Ascending aorta (tissue), 2 donors: Measurements from ENCODE around the gene ATP6V0A1. TPM values are rescaled to one million over a fixed set of nuclear protein-coding genes. Genes with fewer than 3 reads are reported as not detected.

Source experiments
- DNase-seq, 2 donors: peaks; one replicate each; pipeline ENCODE4 v3.0.0-alpha.2; 2019; ENCODE audit warnings: low spot score in 2 of 2
- H3K27ac ChIP-seq, 2 donors: fragments of 200-600 bp; sonication (generic); one replicate each; pipeline ENCODE4 v1.5.1; 2016 to 2017; ENCODE audit warnings: mild to moderate bottlenecking in 1 of 2
- H3K27me3 ChIP-seq: fragments of 200-600 bp; sonication (generic); one replicate; pipeline ENCODE4 v1.5.1; 2017
- H3K36me3 ChIP-seq, 2 donors: fragments of 200-600 bp; sonication (generic); one replicate each; pipeline ENCODE4 v1.5.1; 2016
- H3K4me1 ChIP-seq, 2 donors: fragments of 200-600 bp; sonication (generic); one replicate each; pipeline ENCODE4 v1.5.1; 2016 to 2017; ENCODE audit warnings: mild to moderate bottlenecking in 1 of 2
- H3K4me3 ChIP-seq, 2 donors: fragments of 200-600 bp; sonication (generic); one replicate each; pipeline ENCODE4 v1.5.1; 2016 to 2017; ENCODE audit warnings: mild to moderate bottlenecking in 1 of 2
- H3K9me3 ChIP-seq, 2 donors: fragments of 200-600 bp; sonication (generic); one replicate each; pipeline ENCODE4 v1.5.1; 2016
- intact Hi-C: fragments of 100-400 bp; cut with DNase I; formaldehyde crosslinking; loops from one replicate; pipeline ENCODE4 v1.15.1; 2023
- total RNA-seq: library from RNA; depleted of rRNA; stranded (reverse); fragments of >200 nt; gene quantifications from one replicate; pipeline ENCODE4 v1.1.0, GENCODE V29; 2016
- TF ChIP-seq, protein P1 (sequence below), 3 experiments: fragments of 200-600 bp in 2 of 3; fragments of 450-650 bp in 1 of 3; sonication (generic) in 2 of 3; IDR thresholded peaks; one replicate each; pipeline ENCODE4 v1.5.1; 2016 to 2019; ENCODE audit warnings: antibody characterized with exemption in 3 of 3, mild to moderate bottlenecking in 1 of 3, moderate library complexity in 1 of 3

ATP6V0A1 gene
- total RNA-seq, 1 donor from 2014 or later: 59.0 TPM

DNA sequence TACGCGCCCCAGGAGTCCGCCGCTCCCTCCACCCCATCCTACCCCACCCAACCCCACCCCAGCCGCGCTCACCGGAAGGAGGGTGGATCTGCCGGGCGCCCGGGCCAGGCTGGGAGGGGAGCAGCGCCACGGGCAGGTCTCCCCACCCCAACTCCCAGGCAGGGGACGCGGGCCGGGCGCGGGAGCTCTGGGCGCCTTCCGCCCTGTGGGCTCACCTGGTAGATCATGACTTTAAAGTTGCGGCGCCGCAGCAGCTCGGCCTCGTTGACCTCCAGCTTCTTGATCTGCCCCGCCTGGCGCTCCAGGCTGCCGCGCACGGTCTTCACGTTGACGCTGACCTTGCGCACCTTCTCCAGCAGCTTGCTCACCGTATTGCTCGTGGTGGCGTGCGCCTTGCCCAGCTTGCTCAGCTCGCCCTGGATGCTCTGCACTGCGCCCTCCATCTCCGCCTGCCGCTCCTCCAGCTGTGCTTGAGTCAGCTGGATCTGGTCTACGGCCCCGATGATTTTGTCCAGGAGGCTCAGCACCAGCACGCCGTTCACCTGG, 36.2 kb upstream of the ATP6V0A1 start:
- H3K9me3 ChIP-seq: no peaks in the 10 kb centered on the region
- H3K27ac ChIP-seq: peak overlapping the region; percentile 99 to 100
- peak overlapping the region; percentile 92 to 100 for H3K4me3 ChIP-seq
- TF ChIP-seq, protein P1, sequence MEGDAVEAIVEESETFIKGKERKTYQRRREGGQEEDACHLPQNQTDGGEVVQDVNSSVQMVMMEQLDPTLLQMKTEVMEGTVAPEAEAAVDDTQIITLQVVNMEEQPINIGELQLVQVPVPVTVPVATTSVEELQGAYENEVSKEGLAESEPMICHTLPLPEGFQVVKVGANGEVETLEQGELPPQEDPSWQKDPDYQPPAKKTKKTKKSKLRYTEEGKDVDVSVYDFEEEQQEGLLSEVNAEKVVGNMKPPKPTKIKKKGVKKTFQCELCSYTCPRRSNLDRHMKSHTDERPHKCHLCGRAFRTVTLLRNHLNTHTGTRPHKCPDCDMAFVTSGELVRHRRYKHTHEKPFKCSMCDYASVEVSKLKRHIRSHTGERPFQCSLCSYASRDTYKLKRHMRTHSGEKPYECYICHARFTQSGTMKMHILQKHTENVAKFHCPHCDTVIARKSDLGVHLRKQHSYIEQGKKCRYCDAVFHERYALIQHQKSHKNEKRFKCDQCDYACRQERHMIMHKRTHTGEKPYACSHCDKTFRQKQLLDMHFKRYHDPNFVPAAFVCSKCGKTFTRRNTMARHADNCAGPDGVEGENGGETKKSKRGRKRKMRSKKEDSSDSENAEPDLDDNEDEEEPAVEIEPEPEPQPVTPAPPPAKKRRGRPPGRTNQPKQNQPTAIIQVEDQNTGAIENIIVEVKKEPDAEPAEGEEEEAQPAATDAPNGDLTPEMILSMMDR (IDR thresholded peaks at IDR 0.05): no peak
- intact Hi-C loops: loop anchor here (2.0 to 5.0 kb wide), 4 partner anchors 36 to 254 kb away; partner anchors contain the start of genes ATP6V0A1, NAGLU and PLEKHH3
- H3K27me3 ChIP-seq: no peaks in the 10 kb centered on the region
- H3K36me3 ChIP-seq: peaks cover 0 to 4% of the 10 kb centered on the region in 2 donors
- H3K4me1 ChIP-seq: peaks cover 10 to 34% of the 10 kb centered on the region in 2 donors
- no peak for DNase-seq

DNA sequence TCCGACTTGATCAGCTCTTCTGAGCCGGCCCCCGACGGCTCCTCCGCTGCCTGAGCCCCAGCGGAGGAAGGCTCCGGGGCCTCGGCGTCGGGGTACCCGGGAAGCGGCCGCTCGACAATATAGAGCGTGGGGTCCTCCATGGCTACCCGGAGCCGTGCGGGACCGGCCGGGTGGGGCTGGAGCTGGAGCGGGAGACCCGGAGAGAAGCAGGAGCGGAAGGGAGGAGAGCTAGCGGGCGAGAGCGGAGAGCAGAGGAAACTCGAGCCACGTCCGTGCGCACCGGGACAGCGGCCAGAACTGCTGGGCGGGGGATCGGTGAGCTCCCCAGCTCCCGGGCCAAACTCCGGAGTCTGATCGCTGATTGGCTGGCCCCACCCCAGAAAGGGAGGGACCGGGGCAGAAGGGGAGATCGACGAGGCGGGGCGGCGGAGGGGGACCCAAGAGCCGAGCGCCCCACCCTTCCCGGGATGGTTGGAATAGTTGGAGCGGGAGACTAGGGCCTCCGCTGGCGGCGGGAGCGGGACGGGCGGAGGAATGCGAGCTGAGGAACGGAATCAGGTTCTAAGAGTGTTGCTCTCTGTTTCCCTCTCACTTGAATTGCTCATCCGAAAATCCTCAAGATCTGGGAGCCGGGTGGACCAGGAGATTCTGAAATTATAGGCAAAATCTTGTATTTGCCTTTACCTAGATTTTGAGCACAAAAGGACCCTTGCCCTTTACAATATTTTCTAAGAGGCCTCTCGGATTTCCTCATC, 35.5 kb upstream of the ATP6V0A1 start, which contains the start of gene CAVIN1:
TSS of gene CAVIN1 (minus strand) at position 299 of the 755 bp plus-strand sequence. CDS start at position 140, 159 bp downstream.
- DNase-seq: peak; percentile 85 to 99
- peak within 1 kb of the TSS; percentile 92 to 100 for H3K4me3 ChIP-seq
- H3K9me3 ChIP-seq: no peaks in the 10 kb centered on the region
- no peaks in the 10 kb centered on the region for H3K36me3 ChIP-seq
- H3K4me1 ChIP-seq: peaks cover 10 to 32% of the 10 kb centered on the region in 2 donors
- H3K27ac ChIP-seq: peak within 1 kb of the TSS; percentile 99 to 100
- no peaks in the 10 kb centered on the region for H3K27me3 ChIP-seq
- intact Hi-C loops: loop anchor here (1.0 to 5.0 kb wide), 5 partner anchors 35 to 254 kb away; partner anchors contain the start of genes ATP6V0A1, NAGLU, PLEKHH3 and STAT3
- TF ChIP-seq, protein P1 (IDR thresholded peaks at IDR 0.05): no peak

DNA sequence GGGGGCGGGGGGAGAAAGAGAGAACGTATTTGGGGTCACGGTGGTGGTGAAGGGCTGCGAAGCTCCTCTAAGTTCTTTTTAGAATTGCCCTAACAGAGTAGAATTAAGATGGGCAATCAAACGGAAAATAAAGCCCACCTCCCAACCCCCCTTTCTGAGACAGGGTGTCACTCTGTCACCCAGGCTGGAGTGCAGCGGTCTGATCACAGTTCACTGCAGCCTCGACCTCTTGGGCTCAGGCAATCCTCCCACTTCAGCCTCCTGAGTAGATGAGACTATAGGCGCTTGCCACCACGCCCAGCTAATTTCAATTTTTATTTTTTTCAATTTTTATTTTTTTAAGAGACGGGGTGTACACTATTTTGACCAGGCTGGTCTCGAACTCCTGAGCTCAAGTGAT, 34.9 kb upstream of the ATP6V0A1 start:
- H3K4me3 ChIP-seq: peak overlapping the region; percentile 92 to 100
- intact Hi-C loops: loop anchor here (1.0 to 5.0 kb wide), 5 partner anchors 35 to 253 kb away; partner anchors contain the start of genes ATP6V0A1, NAGLU, PLEKHH3 and STAT3
- TF ChIP-seq, protein P1 (IDR thresholded peaks at IDR 0.05): no peak
- H3K4me1 ChIP-seq: peaks cover 10 to 32% of the 10 kb centered on the region in 2 donors
- H3K27me3 ChIP-seq: no peaks in the 10 kb centered on the region
- peak overlapping the region; percentile 99 to 100 for H3K27ac ChIP-seq
- no peaks in the 10 kb centered on the region for H3K9me3 ChIP-seq
- no peaks in the 10 kb centered on the region for H3K36me3 ChIP-seq
- no peak for DNase-seq

DNA sequence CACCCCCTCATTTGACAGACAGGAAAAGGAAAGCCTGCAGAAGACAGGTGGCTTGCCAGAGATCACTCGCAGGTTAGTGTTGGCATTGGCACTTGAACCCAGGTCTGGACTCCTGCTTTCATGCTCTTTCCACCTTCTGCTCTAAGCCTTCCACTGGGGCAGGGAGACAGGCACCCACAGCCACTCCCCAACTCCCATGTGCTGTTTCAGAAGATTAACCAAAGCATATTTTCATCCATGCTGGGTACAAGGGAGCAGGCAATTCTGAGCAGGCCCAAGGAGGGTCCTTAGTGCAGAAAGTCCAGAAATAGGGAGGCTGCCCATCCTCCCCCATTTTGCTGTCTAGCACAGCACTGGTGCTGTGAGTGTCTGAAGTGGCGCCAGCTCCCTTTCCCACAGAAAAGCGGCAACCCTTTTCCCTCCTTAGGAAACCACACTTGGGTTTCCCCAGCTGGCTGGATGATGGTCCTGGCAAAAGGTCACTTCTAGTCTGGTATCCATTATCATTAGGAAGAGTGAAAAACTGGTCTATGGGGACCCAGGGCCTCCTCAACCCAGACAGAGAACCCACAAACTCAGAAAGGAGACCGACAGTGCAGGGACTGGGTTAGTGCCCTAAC, 33.6 kb upstream of the ATP6V0A1 start:
- TF ChIP-seq, protein P1 (IDR thresholded peaks at IDR 0.05): no peak
- Histone ChIP-seq H3K27me3 (no peaks in the 10 kb centered on the region), H3K4me1 (peaks cover 7 to 23% of the 10 kb centered on the region in 2 donors), H3K27ac (peak overlapping the region; percentile 32 to 58), H3K9me3 (no peaks in the 10 kb centered on the region), H3K36me3 (no peaks in the 10 kb centered on the region), H3K4me3 (no peak overlapping the region)
- DNase-seq: no peak
- intact Hi-C loops: loop anchor here (5.0 kb wide), 2 partner anchors 103 to 112 kb away; partner anchors contain the start of gene NAGLU

- Histone ChIP-seq H3K36me3 (no peaks in the 10 kb centered on the region), H3K9me3 (no peaks in the 10 kb centered on the region), H3K4me3 (no peak overlapping the region), H3K4me1 (peaks cover 3 to 19% of the 10 kb centered on the region in 2 donors), H3K27me3 (no peaks in the 10 kb centered on the region), H3K27ac (peak overlapping the region; percentile 8 to 64)
- intact Hi-C loops: loop anchor here (2.0 kb wide), 1 partner anchor 88 kb away; no protein-coding TSS in a partner anchor
- peak in 1 of 2 donors; percentile 86 for DNase-seq
- TF ChIP-seq, protein P1 (IDR thresholded peaks at IDR 0.05): peak; percentile 67 to 75 (median 69)
These were observed 30.3 kb upstream of the ATP6V0A1 start for GRCh38 chr17:42428141-42428944.
